GM23248 (cell line): ENCODE measurements around the gene LRRK2. TPM values are rescaled to one million over a fixed set of nuclear protein-coding genes. Genes with fewer than 3 reads are reported as not detected.

Experiments
- DNase-seq: peaks from one replicate; pipeline ENCODE4 v3.0.0-alpha.2; 2015
- H2AFZ ChIP-seq: fragments of 200-600 bp; sonication (generic); 2 replicates; pipeline ENCODE4 v1.6.1; 2016; ENCODE audit warnings: antibody characterized with exemption
- H3F3A ChIP-seq: fragments of 200-600 bp; sonication (generic); 2 replicates; pipeline ENCODE4 v1.6.1; 2016; ENCODE audit warnings: mild to moderate bottlenecking, antibody characterized with exemption, mixed run types; ENCODE audit not compliant: insufficient read depth
- H3K27ac ChIP-seq: fragments of 200-600 bp; sonication (generic); 2 replicates; pipeline ENCODE4 v1.5.1; 2016; ENCODE audit warnings: mild to moderate bottlenecking
- H3K27me3 ChIP-seq: fragments of 200-600 bp; sonication (generic); replicated peaks from 2 replicates; pipeline ENCODE4 v1.6.1; 2016; ENCODE audit warnings: mild to moderate bottlenecking; ENCODE audit not compliant: insufficient read depth
- H3K36me3 ChIP-seq: fragments of 200-600 bp; sonication (generic); 2 replicates; pipeline ENCODE4 v1.6.1; 2016; ENCODE audit warnings: low read depth, mild to moderate bottlenecking
- H3K4me1 ChIP-seq: fragments of 200-600 bp; sonication (generic); 2 replicates; pipeline ENCODE4 v1.6.1; 2016; ENCODE audit warnings: mild to moderate bottlenecking; ENCODE audit not compliant: insufficient read depth
- H3K4me2 ChIP-seq: fragments of 200-600 bp; sonication (generic); one replicate; pipeline ENCODE4 v1.6.1; 2016; ENCODE audit warnings: mild to moderate bottlenecking; ENCODE audit not compliant: unreplicated experiment
- H3K4me3 ChIP-seq: fragments of 200-600 bp; sonication (generic); 2 replicates; pipeline ENCODE4 v1.5.1; 2016; ENCODE audit warnings: mild to moderate bottlenecking
- H3K79me2 ChIP-seq: fragments of 200-600 bp; sonication (generic); 2 replicates; pipeline ENCODE4 v1.6.1; 2016; ENCODE audit warnings: mild to moderate bottlenecking; ENCODE audit not compliant: insufficient read depth
- H3K9ac ChIP-seq: fragments of 200-600 bp; sonication (generic); 2 replicates; pipeline ENCODE4 v1.6.1; 2016; ENCODE audit warnings: mild to moderate bottlenecking
- H3K9me2 ChIP-seq: fragments of 200-600 bp; sonication (generic); 2 replicates; pipeline ENCODE4 v1.6.1; 2016; ENCODE audit warnings: mixed run types, mild to moderate bottlenecking, moderate library complexity; ENCODE audit not compliant: insufficient read depth
- H3K9me3 ChIP-seq: fragments of 200-600 bp; sonication (generic); one replicate; pipeline ENCODE4 v1.6.1; 2017; ENCODE audit warnings: low read depth
- H4K20me1 ChIP-seq: fragments of 200-600 bp; sonication (generic); 2 replicates; pipeline ENCODE4 v1.6.0; 2016; ENCODE audit not compliant: insufficient read depth
- EZH2 ChIP-seq: fragments of 200-600 bp; sonication (generic); IDR thresholded peaks from 2 replicates; pipeline ENCODE4 v1.6.1; 2018; ENCODE audit warnings: antibody characterized with exemption, mild to moderate bottlenecking; ENCODE audit not compliant: insufficient read depth, poor library complexity, severe bottlenecking
- EZH2phosphoT487 ChIP-seq: fragments of 200-600 bp; sonication (generic); IDR thresholded peaks from 2 replicates; pipeline ENCODE4 v1.6.1; 2018; ENCODE audit warnings: antibody characterized with exemption, moderate library complexity, mild to moderate bottlenecking, low read depth; ENCODE audit not compliant: insufficient read depth
- WGBS, 2 experiments: methylation state at CpG; one replicate each; pipeline ENCODE4 v1.1.6; 2015 to 2017; ENCODE audit warnings: low lambda C conversion rate in 2 of 2, low coverage in 1 of 2; ENCODE audit errors: missing lambda C conversion rate in 2 of 2; 5-methylcytosine and 5-hydroxymethylcytosine counted together
- in situ Hi-C: fragments of 300-500 bp; cut with MboI; formaldehyde crosslinking; loops from 2 replicates; pipeline ENCODE4 v1.15.0; 2020
- polyA plus RNA-seq: library from polyadenylated mRNA; unstranded; fragments of >200 nt; fragmentation: Nextera tagmentation; extraction: Ambion mirVana; gene quantifications from 2 replicates; pipeline ENCODE4 v1.2.1, GENCODE V29; 2016
- total RNA-seq: library from RNA; depleted of rRNA; stranded (reverse); fragments of >200 nt; shearing (Covaris generic); gene quantifications from 2 replicates; pipeline ENCODE4 v1.2.3, GENCODE V29; 2014

The LRRK2 gene
- total and polyA plus RNA-seq, 2 experiments from 2014 or later: 1.7 to 7.0 TPM

- Histone ChIP-seq H3K9me3 (peaks cover 4% of the 10 kb centered on the region), H2AFZ (no peak overlapping the region), H3K36me3 (0 out of 2 replicates have a peak, but pooled peaks cover 6% of the 10 kb centered on the region), H3K27me3 (no peaks in the 10 kb centered on the region), H4K20me1 (no peaks in the 10 kb centered on the region), H3K79me2 (no peaks in the 10 kb centered on the region), H3K4me1 (0 out of 2 replicates have a peak, but pooled peaks cover 4% of the 10 kb centered on the region), H3K4me3 (no peak overlapping the region), H3K4me2 (no peak overlapping the region), H3K9me2 (no peaks in the 10 kb centered on the region), H3K9ac (no peak overlapping the region), H3F3A (no peaks in the 10 kb centered on the region), H3K27ac (no peak overlapping the region)
- in situ Hi-C loops: no loop called here
- DNase-seq: peak; percentile 42
- TF ChIP-seq EZH2phosphoT487 (no peak), EZH2 (no peak)
- WGBS, 2 experiments: 94 to 95% methylated on average over 3 of the region's 3 CpGs
Measured at GRCh38 chr12:40327535-40327934, 102.7 kb downstream of the LRRK2 start.

- Histone ChIP-seq H3K36me3 (0 out of 2 replicates have a peak, but pooled peaks cover 6% of the 10 kb centered on the region), H3K4me1 (0 out of 2 replicates have a peak, but pooled peaks cover 4% of the 10 kb centered on the region), H3K9ac (no peak overlapping the region), H3F3A (no peaks in the 10 kb centered on the region), H3K9me3 (peaks cover 4% of the 10 kb centered on the region), H4K20me1 (no peaks in the 10 kb centered on the region), H3K27me3 (no peaks in the 10 kb centered on the region), H3K27ac (no peak overlapping the region), H3K4me2 (no peak overlapping the region), H3K9me2 (no peaks in the 10 kb centered on the region), H2AFZ (no peak overlapping the region), H3K4me3 (no peak overlapping the region), H3K79me2 (no peaks in the 10 kb centered on the region)
- DNase-seq: peak; percentile 8
- no peak for TF ChIP-seq EZH2
- TF ChIP-seq EZH2phosphoT487: no peak
- WGBS, 2 experiments: 77 to 78% methylated on average over 1 of the region's 1 CpG
- in situ Hi-C loops: no loop called here
Measured at GRCh38 chr12:40330180-40330579, 105.4 kb downstream of the LRRK2 start.

GRCh38 chr12:40331886-40332285, 107.1 kb downstream of the LRRK2 start:
- Histone ChIP-seq H3K4me2 (no peak overlapping the region), H3K27me3 (no peaks in the 10 kb centered on the region), H3K36me3 (0 out of 2 replicates have a peak, but pooled peaks cover 6% of the 10 kb centered on the region), H3F3A (no peaks in the 10 kb centered on the region), H3K4me3 (no peak overlapping the region), H4K20me1 (no peaks in the 10 kb centered on the region), H3K79me2 (no peaks in the 10 kb centered on the region), H2AFZ (no peak overlapping the region), H3K27ac (no peak overlapping the region), H3K4me1 (0 out of 2 replicates have a peak, but pooled peaks cover 4% of the 10 kb centered on the region), H3K9me2 (no peaks in the 10 kb centered on the region), H3K9me3 (peaks cover 4% of the 10 kb centered on the region), H3K9ac (no peak overlapping the region)
- peak; percentile 7 for DNase-seq
- 85 to 92% methylated on average over 1 of the region's 1 CpG for WGBS, 2 experiments
- in situ Hi-C loops: no loop called here
- TF ChIP-seq EZH2 (no peak), EZH2phosphoT487 (no peak)

- H3K9ac ChIP-seq: no peak overlapping the region
- H3K4me1 ChIP-seq: no peaks in the 10 kb centered on the region
- H3K4me3 ChIP-seq: no peak overlapping the region
- H3K79me2 ChIP-seq: no peaks in the 10 kb centered on the region
- in situ Hi-C loops: no loop called here
- H3K4me2 ChIP-seq: no peak overlapping the region
- H3K27ac ChIP-seq: no peak overlapping the region
- no peaks in the 10 kb centered on the region for H4K20me1 ChIP-seq
- no peak overlapping the region for H2AFZ ChIP-seq
- no peaks in the 10 kb centered on the region for H3F3A ChIP-seq
- no peaks in the 10 kb centered on the region for H3K27me3 ChIP-seq
- H3K9me3 ChIP-seq: no peaks in the 10 kb centered on the region
- H3K36me3 ChIP-seq: no peaks in the 10 kb centered on the region
- no peak for TF ChIP-seq EZH2
- no peak for DNase-seq
- WGBS, 2 experiments: 82 to 93% methylated on average over 2 of the region's 2 CpGs
- no peaks in the 10 kb centered on the region for H3K9me2 ChIP-seq
Measured at GRCh38 chr12:40335991-40336390, 111.2 kb downstream of the LRRK2 start.

GRCh38 chr12:40336573-40337199, 111.9 kb downstream of the LRRK2 start:
- H3K9me2 ChIP-seq: no peaks in the 10 kb centered on the region
- H3K4me3 ChIP-seq: no peak overlapping the region
- no peak overlapping the region for H3K27ac ChIP-seq
- H3F3A ChIP-seq: no peaks in the 10 kb centered on the region
- H3K9me3 ChIP-seq: no peaks in the 10 kb centered on the region
- no peak overlapping the region for H2AFZ ChIP-seq
- in situ Hi-C loops: no loop called here
- no peaks in the 10 kb centered on the region for H4K20me1 ChIP-seq
- H3K4me1 ChIP-seq: no peaks in the 10 kb centered on the region
- DNase-seq: peak; percentile 53
- no peak overlapping the region for H3K4me2 ChIP-seq
- H3K27me3 ChIP-seq: no peaks in the 10 kb centered on the region
- WGBS, 2 experiments: 46 to 51% methylated on average over 1 of the region's 1 CpG
- no peak for TF ChIP-seq EZH2
- no peak for TF ChIP-seq EZH2phosphoT487
- H3K36me3 ChIP-seq: no peaks in the 10 kb centered on the region
- no peak overlapping the region for H3K9ac ChIP-seq
- no peaks in the 10 kb centered on the region for H3K79me2 ChIP-seq
